HEK293T (cell line): ENCODE results near the gene INSC.
A peak's percentile ranks its signal among the peaks of the same experiment; 100 is the strongest.

Experiments
- CTCF ChIA-PET: fragments of 350-600 bp; formaldehyde crosslinking; extraction: SDS; loops from one replicate; lab custom pipeline; 2021; ENCODE audit warnings: antibody characterized with exemption, inconsistent platforms; lab: Yijun Ruan, JAX
- POLR2A ChIA-PET: fragments of 350-600 bp; formaldehyde crosslinking; extraction: SDS; loops from one replicate; lab custom pipeline; 2020; ENCODE audit warnings: antibody characterized with exemption, inconsistent platforms; lab: Yijun Ruan, JAX
- DNase-seq: peaks from one replicate; pipeline ENCODE4 v3.0.0; 2012; ENCODE audit warnings: mixed read lengths; ENCODE audit errors: extremely low spot score
- ARNT ChIP-seq: fragments of 450-650 bp; IDR thresholded peaks from 2 replicates; pipeline ENCODE4 v1.6.1; 2017; ENCODE audit warnings: mild to moderate bottlenecking
- BHLHE40 ChIP-seq: fragments of 450-650 bp; IDR thresholded peaks from 2 replicates; pipeline ENCODE4 v1.6.1; 2016; ENCODE audit warnings: mild to moderate bottlenecking, moderate library complexity, borderline replicate concordance
- CTBP1 ChIP-seq: fragments of 450-650 bp; IDR thresholded peaks from 2 replicates; pipeline ENCODE4 v1.6.1; 2016; ENCODE audit warnings: borderline replicate concordance
- ELF4 ChIP-seq: fragments of 450-650 bp; IDR thresholded peaks from 2 replicates; pipeline ENCODE4 v1.6.1; 2017; ENCODE audit warnings: antibody characterized with exemption
- FOXA1 ChIP-seq: fragments of 450-650 bp; IDR thresholded peaks from 2 replicates; pipeline ENCODE4 v1.6.1; 2016; ENCODE audit warnings: mild to moderate bottlenecking
- FOXK2 ChIP-seq: fragments of 450-650 bp; IDR thresholded peaks from 2 replicates; pipeline ENCODE4 v1.6.1; 2016; ENCODE audit warnings: mild to moderate bottlenecking
- FOXM1 ChIP-seq: fragments of 450-650 bp; IDR thresholded peaks from 2 replicates; pipeline ENCODE4 v1.6.1; 2017; ENCODE audit warnings: mild to moderate bottlenecking, borderline replicate concordance
- HDGF ChIP-seq: fragments of 450-650 bp; IDR thresholded peaks from 2 replicates; pipeline ENCODE4 v1.6.1; 2017; ENCODE audit warnings: antibody characterized with exemption, borderline replicate concordance
- L3MBTL2 ChIP-seq: fragments of 450-650 bp; conservative IDR thresholded peaks from 2 replicates; pipeline ENCODE4 v1.6.1; 2016; ENCODE audit warnings: mild to moderate bottlenecking
- LEF1 ChIP-seq: fragments of 450-650 bp; IDR thresholded peaks from 2 replicates; pipeline ENCODE4 v1.6.1; 2017; ENCODE audit warnings: mild to moderate bottlenecking, borderline replicate concordance
- NFRKB ChIP-seq: fragments of 450-650 bp; IDR thresholded peaks from 2 replicates; pipeline ENCODE4 v1.6.1; 2016; ENCODE audit warnings: mild to moderate bottlenecking, moderate library complexity
- PKNOX1 ChIP-seq: fragments of 450-650 bp; IDR thresholded peaks from 2 replicates; pipeline ENCODE4 v1.6.1; 2016
- SP1 ChIP-seq: fragments of 450-650 bp; IDR thresholded peaks from 2 replicates; pipeline ENCODE4 v1.6.1; 2017
- SUZ12 ChIP-seq: fragments of 450-650 bp; IDR thresholded peaks from 2 replicates; pipeline ENCODE4 v1.6.1; 2016; ENCODE audit warnings: mild to moderate bottlenecking
- TARDBP ChIP-seq: fragments of 450-650 bp; IDR thresholded peaks from 2 replicates; pipeline ENCODE4 v1.6.1; 2016
- ZNF384 ChIP-seq: fragments of 450-650 bp; IDR thresholded peaks from 2 replicates; pipeline ENCODE4 v1.6.1; 2016

Gene INSC

GRCh38 chr11:15153231-15153630, 38.5 kb downstream of the INSC start:
- ChIA-PET POLR2A (no interaction called here), CTCF (interaction anchor here (0.6 kb wide), 1 partner anchor 246 kb away, joined by 3 read pairs; no protein-coding TSS in a partner anchor)
- TF ChIP-seq FOXM1 (no peak), ZNF384 (no peak), CTBP1 (no peak), LEF1 (no peak), ELF4 (no peak), HDGF (no peak), FOXA1 (no peak), TARDBP (no peak), PKNOX1 (no peak)
- no peak for DNase-seq

- ChIA-PET POLR2A (no interaction called here), CTCF (interaction anchor here (1.0 kb wide), 1 partner anchor 57 kb away, joined by 3 read pairs; no protein-coding TSS in a partner anchor)
- no peak for TF ChIP-seq NFRKB
- no peak for TF ChIP-seq ZNF384
- TF ChIP-seq FOXK2: no peak
- no peak for DNase-seq
Measured at GRCh38 chr11:15157181-15157580, 42.5 kb downstream of the INSC start.

GRCh38 chr11:15157606-15158137, 42.9 kb downstream of the INSC start:
- no peak for TF ChIP-seq ELF4
- TF ChIP-seq FOXA1: no peak
- no peak for TF ChIP-seq BHLHE40
- TF ChIP-seq LEF1: no peak
- no peak for TF ChIP-seq FOXK2
- no peak for TF ChIP-seq ZNF384
- no peak for TF ChIP-seq PKNOX1
- TF ChIP-seq SP1: no peak
- CTCF ChIA-PET: no interaction called here

GRCh38 chr11:15158351-15159015, 43.8 kb downstream of the INSC start:
- ChIA-PET POLR2A (no interaction called here), CTCF (interaction anchor here (0.8 to 1.1 kb wide), 2 partner anchors 17 to 25 kb away, joined by 3 read pairs; no protein-coding TSS in a partner anchor)
- TF ChIP-seq FOXM1 (no peak), SP1 (no peak), ARNT (no peak), HDGF (no peak), CTBP1 (no peak), PKNOX1 (no peak), FOXA1 (no peak), LEF1 (no peak), ELF4 (no peak), TARDBP (no peak), ZNF384 (no peak), SUZ12 (no peak), BHLHE40 (no peak), FOXK2 (no peak), L3MBTL2 (no peak), NFRKB (no peak)
- no peak for DNase-seq

More at GRCh38 chr11:15157606-15158137, 42.9 kb downstream of the INSC start:
- DNase-seq: no peak
- POLR2A ChIA-PET: no interaction called here

- ChIA-PET POLR2A (no interaction called here), CTCF (interaction anchor here (0.8 to 1.1 kb wide), 3 partner anchors 10 to 26 kb away, joined by 3 to 4 read pairs (median 3); no protein-coding TSS in a partner anchor)
- TF ChIP-seq SUZ12 (no peak), TARDBP (no peak), PKNOX1 (no peak), L3MBTL2 (no peak), LEF1 (no peak), ARNT (no peak)
- peak; percentile 51 for DNase-seq
Measured at GRCh38 chr11:15159085-15159484, 44.4 kb downstream of the INSC start.

- TF ChIP-seq FOXK2 (no peak), BHLHE40 (no peak), SP1 (no peak), HDGF (no peak), PKNOX1 (no peak), LEF1 (no peak), FOXM1 (no peak), CTBP1 (no peak), NFRKB (no peak), TARDBP (no peak), FOXA1 (no peak), SUZ12 (no peak), L3MBTL2 (no peak), ELF4 (no peak)
- DNase-seq: no peak
- ChIA-PET POLR2A (no interaction called here), CTCF (no interaction called here)
Measured at GRCh38 chr11:15161790-15162189, 47.1 kb downstream of the INSC start.
